Measurements from ENCODE around the gene MYRIP. TPM values are rescaled to one million over a fixed set of nuclear protein-coding genes. Genes with fewer than 3 reads are reported as not detected.

MYRIP gene
- total and polyA plus RNA-seq, 2 of the 4 experiments (the other 2 are of a cell fraction) = not detected

- Histone ChIP-seq H2BK120ac (ENCODE audit: low read depth, low read length) (no peak overlapping the region), H3K36me3 (ENCODE audit: control insufficient read depth, insufficient read depth, low read length) (no peaks in the 10 kb centered on the region), H4K8ac (ENCODE audit: low read depth in 2 of 2, low read length in 2 of 2) (no peak overlapping the region), H3K9me1 (ENCODE audit: insufficient read depth, low read length) (no peaks in the 10 kb centered on the region), H3K4ac (ENCODE audit: low read depth, low read length) (no peak overlapping the region), H4K91ac (ENCODE audit: insufficient read depth, low read depth, low read length) (no peak overlapping the region), H2BK5ac (ENCODE audit: low read depth, low read length, poor library complexity, severe bottlenecking) (no peak overlapping the region), H3K27ac (ENCODE audit: insufficient read depth, low read length) (no peak overlapping the region), H2AFZ (replicated peaks; ENCODE audit: low read length, poor library complexity) (no peak overlapping the region), H3K23ac (ENCODE audit: low read depth, low read length) (no peak overlapping the region), H2AK5ac (ENCODE audit: low read depth, low read length) (no peak overlapping the region), H3K56ac (ENCODE audit: extremely low read depth, insufficient read depth, low read length) (no peak overlapping the region), H3K4me3 (ENCODE audit: insufficient read depth, low read depth, low read length) (no peak overlapping the region), H3K4me1 (ENCODE audit: control insufficient read depth, insufficient read depth, low read length) (no peaks in the 10 kb centered on the region), H4K20me1 (ENCODE audit: insufficient read depth, low read length) (no peaks in the 10 kb centered on the region), H4K5ac (ENCODE audit: low read depth, low read length) (no peak overlapping the region), H3K79me1 (ENCODE audit: low read depth in 1 of 2, low read length in 2 of 2) (no peaks in the 10 kb centered on the region), H3K14ac (replicated peaks; ENCODE audit: low read depth, low read length) (no peak overlapping the region), H3K18ac (ENCODE audit: low read depth, low read length) (no peak overlapping the region), H2AK9ac (replicated peaks; ENCODE audit: low read depth, low read length, poor library complexity) (no peak overlapping the region), H3K9ac (ENCODE audit: low read depth, low read length) (no peak overlapping the region), H3K27me3 (ENCODE audit: control insufficient read depth, insufficient read depth, low read length) (no peaks in the 10 kb centered on the region), H3K9me3 (ENCODE audit: control insufficient read depth, insufficient read depth, low read length) (no peaks in the 10 kb centered on the region), H3K4me2 (ENCODE audit: low read depth, low read length) (no peak overlapping the region), H2BK20ac (ENCODE audit: low read depth, low read length) (no peak overlapping the region), H2BK15ac (ENCODE audit: low read depth, low read length) (no peak overlapping the region)
- intact Hi-C loops (cut with micrococcal nuclease) = no loop called here
- ChIA-PET POLR2A (ENCODE audit: unreplicated experiment) (no interaction called here), CTCF (no interaction called here)
- BruUV-seq (replicated peaks) = no TSS peak
- in situ Hi-C loops (cut with MboI; ENCODE audit: low sequenced_read_pairs) = no loop called here
- dilution Hi-C loops (cut with HindIII; ENCODE audit: low sequenced_read_pairs, unreplicated experiment) = no loop called here
- ATAC-seq (ENCODE audit: low read depth) (no peak), DNase-seq (no peak)
- no CpG with 5 or more reads among the region's 1 CpG for whole genome bisulfite sequencing, 2 experiments (ENCODE audit: extremely low coverage in 2 of 2, insufficient read length in 1 of 2)
- TF ChIP-seq BHLHE40 (IDR thresholded peaks at IDR 0.05; ENCODE audit: low read depth, low read length) (no peak), POLR2A (IDR thresholded peaks at IDR 0.05; ENCODE audit: low read depth, low read length) (no peak), NFE2L2 (IDR thresholded peaks at IDR 0.05; ENCODE audit: low read depth, low read length) (no peak), RAD21 (IDR thresholded peaks at IDR 0.05; ENCODE audit: low read length) (no peak), FOS (IDR thresholded peaks at IDR 0.05; ENCODE audit: low read depth, low read length) (no peak), CHD1 (IDR thresholded peaks at IDR 0.05; ENCODE audit: low read depth, low read length) (no peak), SMC3 (IDR thresholded peaks at IDR 0.05; ENCODE audit: low read depth, low read length) (no peak), MAZ (IDR thresholded peaks at IDR 0.05; ENCODE audit: borderline replicate concordance, low read depth, low read length) (no peak), MAFK (IDR thresholded peaks at IDR 0.05; ENCODE audit: low read depth, low read length) (no peak), MXI1 (IDR thresholded peaks at IDR 0.05; ENCODE audit: borderline replicate concordance, low read depth, low read length) (no peak), USF2 (IDR thresholded peaks at IDR 0.05; ENCODE audit: low read depth, low read length) (no peak), RCOR1 (IDR thresholded peaks at IDR 0.05; ENCODE audit: insufficient replicate concordance, low read length) (no peak), ELK1 (IDR thresholded peaks at IDR 0.05; ENCODE audit: borderline replicate concordance, low read depth, low read length) (no peak), CEBPB (IDR thresholded peaks at IDR 0.05; ENCODE audit: low read depth, low read length) (no peak), RFX5 (IDR thresholded peaks at IDR 0.05; ENCODE audit: low read depth, low read length) (no peak)
- TF ChIP-seq, protein P1, sequence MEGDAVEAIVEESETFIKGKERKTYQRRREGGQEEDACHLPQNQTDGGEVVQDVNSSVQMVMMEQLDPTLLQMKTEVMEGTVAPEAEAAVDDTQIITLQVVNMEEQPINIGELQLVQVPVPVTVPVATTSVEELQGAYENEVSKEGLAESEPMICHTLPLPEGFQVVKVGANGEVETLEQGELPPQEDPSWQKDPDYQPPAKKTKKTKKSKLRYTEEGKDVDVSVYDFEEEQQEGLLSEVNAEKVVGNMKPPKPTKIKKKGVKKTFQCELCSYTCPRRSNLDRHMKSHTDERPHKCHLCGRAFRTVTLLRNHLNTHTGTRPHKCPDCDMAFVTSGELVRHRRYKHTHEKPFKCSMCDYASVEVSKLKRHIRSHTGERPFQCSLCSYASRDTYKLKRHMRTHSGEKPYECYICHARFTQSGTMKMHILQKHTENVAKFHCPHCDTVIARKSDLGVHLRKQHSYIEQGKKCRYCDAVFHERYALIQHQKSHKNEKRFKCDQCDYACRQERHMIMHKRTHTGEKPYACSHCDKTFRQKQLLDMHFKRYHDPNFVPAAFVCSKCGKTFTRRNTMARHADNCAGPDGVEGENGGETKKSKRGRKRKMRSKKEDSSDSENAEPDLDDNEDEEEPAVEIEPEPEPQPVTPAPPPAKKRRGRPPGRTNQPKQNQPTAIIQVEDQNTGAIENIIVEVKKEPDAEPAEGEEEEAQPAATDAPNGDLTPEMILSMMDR (conservative IDR thresholded peaks at IDR 0.05; ENCODE audit: low read depth, low read length) = no peak
These were observed 446.1 kb downstream of the MYRIP start for GRCh38 chr3:40255532-40255931.
